ENCODE results near the gene ERBIN. TPM values are rescaled to one million over a fixed set of nuclear protein-coding genes. Genes with fewer than 3 reads are reported as not detected.
A peak's percentile ranks its signal among the peaks of the same experiment; 100 is the strongest.

ERBIN gene
- total and polyA plus RNA-seq, 9 of the 15 experiments (the other 6 are each of a cell fraction or from before 2014, with no cell fraction given), result 11.9 to 72.8 (median 41.7) TPM

GRCh38 chr5:65981548-65981947 lies 55.2 kb downstream of the ERBIN start:
- in situ Hi-C loops (cut with MboI), result no loop called here
- H3K27ac ChIP-seq (ENCODE audit: extremely low read depth, low read depth, low read length), result peak overlapping the region; percentile 37; the same call in 2 of the 3 replicates
- H3K9ac ChIP-seq (ENCODE audit: insufficient read depth in 1 of 2, low read depth in 2 of 2, low read length in 2 of 2), result no peak overlapping the region
- TF ChIP-seq SMARCE1 (IDR thresholded peaks at IDR 0.05), result 0 out of 2 replicates have a peak, but pooled peaks have one; percentile 17
- TF ChIP-seq, protein P1, sequence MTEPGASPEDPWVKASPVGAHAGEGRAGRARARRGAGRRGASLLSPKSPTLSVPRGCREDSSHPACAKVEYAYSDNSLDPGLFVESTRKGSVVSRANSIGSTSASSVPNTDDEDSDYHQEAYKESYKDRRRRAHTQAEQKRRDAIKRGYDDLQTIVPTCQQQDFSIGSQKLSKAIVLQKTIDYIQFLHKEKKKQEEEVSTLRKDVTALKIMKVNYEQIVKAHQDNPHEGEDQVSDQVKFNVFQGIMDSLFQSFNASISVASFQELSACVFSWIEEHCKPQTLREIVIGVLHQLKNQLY (CRISPR knock-in tag; conservative IDR thresholded peaks at IDR 0.05), result no peak
- TF ChIP-seq SMARCB1 (IDR thresholded peaks at IDR 0.05; ENCODE audit: insufficient read length, low read depth), result peak; percentile 64
- peak in 1 of 2 experiments; percentile 54; a peak in 2 of 4 replicates for TF ChIP-seq FOXK2 (conservative IDR thresholded peaks at IDR 0.05 in 1 of 2, IDR thresholded peaks at IDR 0.05 in 1 of 2; ENCODE audit: low read depth in 2 of 2)
- TF ChIP-seq RBFOX2 (IDR thresholded peaks at IDR 0.05; ENCODE audit: low read depth, low read length), result no peak
- TF ChIP-seq, protein P2, sequence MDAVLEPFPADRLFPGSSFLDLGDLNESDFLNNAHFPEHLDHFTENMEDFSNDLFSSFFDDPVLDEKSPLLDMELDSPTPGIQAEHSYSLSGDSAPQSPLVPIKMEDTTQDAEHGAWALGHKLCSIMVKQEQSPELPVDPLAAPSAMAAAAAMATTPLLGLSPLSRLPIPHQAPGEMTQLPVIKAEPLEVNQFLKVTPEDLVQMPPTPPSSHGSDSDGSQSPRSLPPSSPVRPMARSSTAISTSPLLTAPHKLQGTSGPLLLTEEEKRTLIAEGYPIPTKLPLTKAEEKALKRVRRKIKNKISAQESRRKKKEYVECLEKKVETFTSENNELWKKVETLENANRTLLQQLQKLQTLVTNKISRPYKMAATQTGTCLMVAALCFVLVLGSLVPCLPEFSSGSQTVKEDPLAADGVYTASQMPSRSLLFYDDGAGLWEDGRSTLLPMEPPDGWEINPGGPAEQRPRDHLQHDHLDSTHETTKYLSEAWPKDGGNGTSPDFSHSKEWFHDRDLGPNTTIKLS (IDR thresholded peaks at IDR 0.05; ENCODE audit: borderline replicate concordance, low read depth), result no peak
- TF ChIP-seq DIDO1 (tag; IDR thresholded peaks at IDR 0.05; ENCODE audit: low read depth), result no peak
- TF ChIP-seq HSF4 (CRISPR knock-in tag; IDR thresholded peaks at IDR 0.05; ENCODE audit: borderline replicate concordance), result no peak
- TF ChIP-seq CBFA2T3 (IDR thresholded peaks at IDR 0.05), result 0 out of 2 replicates have a peak, but pooled peaks have one; percentile 19
- no peak for TF ChIP-seq PML (IDR thresholded peaks at IDR 0.05; ENCODE audit: low read length)
- TF ChIP-seq SOX6 (IDR thresholded peaks at IDR 0.05), result peak; percentile 78; the same call in 1 of the 2 replicates
- TF ChIP-seq EHMT2 (IDR thresholded peaks at IDR 0.05), result no peak
- TF ChIP-seq HDAC2 (IDR thresholded peaks at IDR 0.05), result no peak
- TF ChIP-seq DPF2 (IDR thresholded peaks at IDR 0.05), result 0 out of 2 replicates have a peak, but pooled peaks have one; percentile 19
- TF ChIP-seq SMAD4 (CRISPR knock-in tag; conservative IDR thresholded peaks at IDR 0.05), result no peak
- no peak for TF ChIP-seq XRCC5 (IDR thresholded peaks at IDR 0.05; ENCODE audit: low read depth, low read length)
- no peak for TF ChIP-seq HMG20B (CRISPR knock-in tag; IDR thresholded peaks at IDR 0.05)
- TF ChIP-seq ZNF766 (CRISPR knock-in tag; conservative IDR thresholded peaks at IDR 0.05), result no peak
- peaks cover 88% of the 10 kb centered on the region for H3K79me2 ChIP-seq (ENCODE audit: control insufficient read depth, insufficient read depth, low read length)
- H3K9me1 ChIP-seq (ENCODE audit: control insufficient read depth, insufficient read depth, low read length), result no peaks in the 10 kb centered on the region
- WGBS (ENCODE audit: insufficient coverage, low coverage, missing lambda C conversion rate), result 14% methylated on average over 1 of the region's 1 CpG
- H3K4me1 ChIP-seq (replicated peaks in 1 of 2; ENCODE audit: control insufficient read depth in 2 of 2, insufficient read depth in 2 of 2, low read length in 2 of 2), result peaks cover 15 to 36% of the 10 kb centered on the region in 2 experiments; a peak in 4 of 5 replicates
- no peak overlapping the region for H3K4me2 ChIP-seq (ENCODE audit: insufficient read depth, low read length)
- H3K27me3 ChIP-seq (ENCODE audit: control insufficient read depth in 2 of 2, insufficient read depth in 2 of 2, low read length in 2 of 2), result no peaks in the 10 kb centered on the region
- H2AFZ ChIP-seq (ENCODE audit: low read depth, low read length), result no peak overlapping the region
- H3K36me3 ChIP-seq (ENCODE audit: control insufficient read depth, insufficient read depth, low read length), result peaks cover 8% of the 10 kb centered on the region; the same call in 2 of the 3 replicates
- intact Hi-C loops (cut with micrococcal nuclease), result no loop called here
- CTCF ChIA-PET (ENCODE audit: low intra/inter-chr PET ratio), result interaction anchor here (0.7 kb wide), 1 partner anchor 191 kb away, joined by 3 read pairs; no protein-coding TSS in a partner anchor
- peaks cover 20% of the 10 kb centered on the region; the same call in 1 of the 2 replicates for H4K20me1 ChIP-seq (replicated peaks; ENCODE audit: control insufficient read depth, insufficient read depth, low read length)
- H3K9me3 ChIP-seq (replicated peaks; ENCODE audit: control insufficient read depth, insufficient read depth, low read depth, low read length), result no peaks in the 10 kb centered on the region
- BruUV-seq (replicated peaks), result no TSS peak
- ATAC-seq (peak; percentile 10), FAIRE-seq (peak; percentile 32), DNase-seq (ENCODE audit: extremely low read depth in 1 of 4, low spot score in 3 of 4) (no peak)
- no peak overlapping the region for H3K4me3 ChIP-seq
- POLR2A ChIA-PET, result no interaction called here

Measured in K562 (cell line).